T-helper 22 cell (primary cell): ENCODE results near the gene OSR1.
"Not testable (repeated sequence)": the region's sequence is repeated elsewhere in the genome, so short reads cannot be mapped to it uniquely, and the experiment has no call there.

Experiments used
- DNase-seq: peaks from one replicate; pipeline ENCODE4 v3.0.0-alpha.2; 2020; ENCODE audit warnings: low read depth

The OSR1 gene

DNA sequence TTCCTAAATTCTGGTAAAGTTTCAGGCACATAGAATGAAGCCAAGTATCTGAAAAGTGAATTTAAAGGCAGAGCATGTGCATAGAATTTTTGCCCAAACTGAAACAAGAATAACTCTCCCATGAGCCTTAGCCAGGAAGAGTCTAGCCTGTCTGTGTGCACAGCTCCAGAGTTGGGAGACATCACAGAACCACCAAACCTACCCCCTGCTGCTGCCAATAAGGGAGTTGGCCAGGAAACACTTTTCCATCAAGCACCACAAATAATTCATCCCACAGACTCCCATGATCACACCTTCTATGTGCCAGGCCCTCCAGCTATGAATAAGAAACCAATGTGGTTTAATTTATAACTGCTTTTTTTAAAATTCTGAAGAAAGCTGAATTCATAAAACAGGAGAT lies 27.0 kb downstream of the OSR1 start:
- no peak for DNase-seq

GRCh38 chr2:19330436-19330835 lies 28.0 kb downstream of the OSR1 start:
- no peak for DNase-seq

- no peak for DNase-seq
Observed at GRCh38 chr2:19329445-19329844, 29.0 kb downstream of the OSR1 start.

- no peak for DNase-seq
Observed at GRCh38 chr2:19327496-19327895, 30.9 kb downstream of the OSR1 start.

DNA sequence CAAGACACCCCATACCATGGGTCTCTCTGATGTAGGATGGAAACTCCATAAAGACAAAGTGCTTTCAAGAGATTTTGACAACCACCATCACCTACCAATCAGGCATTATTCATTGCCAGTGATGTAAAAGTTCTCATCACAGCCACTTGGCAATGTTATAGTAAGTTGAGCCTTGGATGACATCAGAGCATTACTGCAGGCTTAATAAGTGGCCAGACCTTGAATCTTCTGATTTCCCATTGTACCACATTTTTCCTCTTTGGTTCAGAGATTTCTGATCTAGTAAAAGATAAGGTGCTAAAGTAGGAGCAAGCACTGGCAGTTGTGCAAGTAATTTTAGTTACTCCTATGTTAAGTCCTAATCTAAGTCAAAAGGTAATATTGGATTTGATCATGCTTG lies 36.5 kb downstream of the OSR1 start:
- no peak for DNase-seq

GRCh38 chr2:19320813-19321212 lies 37.6 kb downstream of the OSR1 start:
- no peak for DNase-seq

DNA sequence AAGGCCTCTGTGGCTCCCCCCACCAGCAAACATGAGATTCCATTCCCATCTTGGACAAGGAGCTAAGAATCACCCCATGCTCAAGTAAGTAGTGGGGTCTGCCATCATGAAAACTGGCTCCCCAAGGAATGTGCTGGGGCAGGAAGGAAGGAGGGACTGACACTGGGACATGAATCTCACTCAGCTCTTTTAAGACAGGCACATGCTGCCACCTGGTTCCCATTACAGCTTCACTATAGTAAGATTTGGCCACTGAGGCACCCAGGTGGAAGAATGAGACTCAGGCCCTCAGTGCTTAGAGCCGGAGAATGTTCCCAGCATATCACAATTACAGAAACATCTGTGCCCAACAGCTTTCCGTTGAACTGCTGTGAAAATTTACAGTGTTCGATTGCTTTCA lies 38.7 kb downstream of the OSR1 start:
- no peak for DNase-seq

DNA sequence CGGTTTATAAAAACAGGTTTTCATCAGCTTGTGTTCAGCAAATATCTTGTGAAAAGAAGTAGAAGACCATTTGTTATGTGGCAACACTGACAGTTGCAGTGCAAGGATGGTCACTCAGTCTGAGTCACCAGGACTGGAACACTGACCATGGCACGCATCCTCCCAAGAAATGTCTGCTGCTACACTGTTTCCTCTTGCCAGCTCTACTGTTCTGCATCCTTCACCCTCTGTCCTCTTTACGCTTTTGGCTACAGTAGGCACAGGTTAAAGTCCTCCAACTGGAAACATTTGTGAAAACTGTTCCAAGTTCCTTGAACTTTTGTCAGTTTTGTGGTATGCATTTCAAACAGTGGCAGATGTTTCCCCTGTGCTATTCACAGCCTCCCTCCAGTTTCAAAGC lies 39.4 kb downstream of the OSR1 start:
- DNase-seq: no peak

- DNase-seq: no peak
Observed at GRCh38 chr2:19313553-19313952, 44.9 kb downstream of the OSR1 start.

- no peak for DNase-seq
Observed at GRCh38 chr2:19312949-19313348, 45.5 kb downstream of the OSR1 start.

DNA sequence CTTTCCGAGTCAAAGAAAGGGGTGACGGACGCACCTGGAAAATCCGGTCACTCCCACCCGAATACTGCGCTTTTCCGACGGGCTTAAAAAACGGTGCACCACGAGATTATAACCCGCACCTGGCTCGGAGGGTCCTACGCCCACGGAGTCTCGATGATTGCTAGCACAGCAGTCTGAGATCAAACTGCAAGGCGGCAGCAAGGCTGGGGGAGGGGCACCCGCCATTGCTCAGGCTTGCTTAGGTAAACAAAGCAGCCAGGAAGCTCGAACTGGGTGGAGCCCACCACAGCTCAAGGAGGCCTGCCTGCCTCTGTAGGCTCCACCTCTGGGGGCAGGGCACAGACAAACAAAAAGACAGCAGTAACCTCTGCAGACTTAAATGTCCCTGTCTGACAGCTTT lies 52.4 kb downstream of the OSR1 start:
- DNase-seq: not testable (repeated sequence)

GRCh38 chr2:19305400-19306055 lies 52.9 kb downstream of the OSR1 start:
- DNase-seq: not testable (repeated sequence)

GRCh38 chr2:19301706-19302105 lies 56.7 kb downstream of the OSR1 start:
- no peak for DNase-seq
